A549 (cell line): ENCODE results near the gene POU4F2. TPM values are rescaled to one million over a fixed set of nuclear protein-coding genes. Genes with fewer than 3 reads are reported as not detected.

Experiments
- ATAC-seq, 2 experiments: fragments of 200-7000 bp in 1 of 2; fragments of >200 bp in 1 of 2; cut with Nextera tagmentation in 1 of 2; cut with Tn5 transposase in 1 of 2; 3 replicates each; pipeline versions ENCODE4 v1.8.0 to v1.9.1; 2018 to 2020; ENCODE audit warnings: mild to moderate bottlenecking in 1 of 2, moderate library complexity in 1 of 2
- CTCF ChIA-PET: fragments of 300-600 bp; sonication (Branson Sonifier 250); formaldehyde crosslinking; extraction: SDS; loops from one replicate; lab custom pipeline; 2021; ENCODE audit warnings: antibody characterized with exemption, inconsistent platforms; lab: Yijun Ruan, JAX
- POLR2A ChIA-PET: fragments of 350-600 bp; formaldehyde crosslinking; extraction: SDS; loops from one replicate; lab custom pipeline; 2021; ENCODE audit warnings: antibody characterized with exemption, inconsistent platforms; lab: Yijun Ruan, JAX
- DNase-seq, 2 experiments: peaks; one replicate each; pipeline versions ENCODE4 v3.0.0 to v3.0.0-alpha.2; 2011 to 2016; ENCODE audit warnings: low read depth in 1 of 2, low spot score in 1 of 2
- FAIRE-seq: peaks from 2 replicates; lab custom pipeline; 2011; peaks lifted over from hg19 to GRCh38; lab: Jason Lieb, UNC
- H3K27ac ChIP-seq, 2 experiments: fragments of >200 bp; sonication (Bioruptor Twin); formaldehyde crosslinking; 3 replicates each; pipeline ENCODE4 v1.5.1; 2016 to 2017
- H3K4me1 ChIP-seq: fragments of >200 bp; sonication (Bioruptor Twin); formaldehyde crosslinking; 3 replicates; pipeline ENCODE4 v1.6.1; 2016
- H3K4me2 ChIP-seq: fragments of >200 bp; sonication (Bioruptor Twin); formaldehyde crosslinking; 3 replicates; pipeline ENCODE4 v1.6.1; 2016
- H3K4me3 ChIP-seq: fragments of >200 bp; sonication (Bioruptor Twin); formaldehyde crosslinking; 3 replicates; pipeline ENCODE4 v1.5.1; 2016
- H3K9me3 ChIP-seq: fragments of >200 bp; sonication (Bioruptor Twin); formaldehyde crosslinking; 3 replicates; pipeline ENCODE4 v1.6.1; 2016
- CBX2 ChIP-seq: fragments of 200-600 bp; sonication (generic); IDR thresholded peaks from 2 replicates; pipeline ENCODE4 v1.6.1; 2016; ENCODE audit warnings: low read depth, mild to moderate bottlenecking, borderline replicate concordance
- CEBPB ChIP-seq, 2 experiments: fragments of >200 bp in 1 of 2; sonication (Bioruptor Twin) in 1 of 2; formaldehyde crosslinking in 1 of 2; IDR thresholded peaks; 2 replicates each; pipeline ENCODE4 v1.6.1; 2012 to 2016
- CTCF ChIP-seq: fragments of >200 bp; sonication (Bioruptor Twin); formaldehyde crosslinking; IDR thresholded peaks from 3 replicates; pipeline ENCODE4 v1.5.1; 2016
- E2F6 ChIP-seq: IDR thresholded peaks from 2 replicates; pipeline ENCODE4 v1.6.1; 2012; ENCODE audit warnings: low read depth, borderline replicate concordance
- EP300 ChIP-seq, 2 experiments: fragments of >200 bp; sonication (Bioruptor Twin); formaldehyde crosslinking; IDR thresholded peaks; 2 replicates in 1 of 2; 3 replicates in 1 of 2; pipeline ENCODE4 v1.6.1; 2016 to 2017
- ESRRA ChIP-seq: fragments of 150-350 bp; IDR thresholded peaks from 2 replicates; pipeline ENCODE4 v1.6.1; 2014; ENCODE audit warnings: mild to moderate bottlenecking, low read length, borderline replicate concordance
- FOSL2 ChIP-seq, 2 experiments: fragments of 450-650 bp in 1 of 2; fragments of >200 bp in 1 of 2; sonication (Bioruptor Twin) in 1 of 2; formaldehyde crosslinking; IDR thresholded peaks; 2 replicates each; pipeline versions ENCODE4 v1.5.0 to v1.6.1; 2016 to 2020; ENCODE audit warnings: mild to moderate bottlenecking in 1 of 2, moderate library complexity in 1 of 2
- FOXS1 ChIP-seq: fragments of 250-450 bp; sonication (Bioruptor Pico); IDR thresholded peaks from 2 replicates; pipeline ENCODE4 v1.5.0; 2020; ENCODE audit warnings: mild to moderate bottlenecking, moderate library complexity
- HES2 ChIP-seq: fragments of >200 bp; sonication (Bioruptor Twin); formaldehyde crosslinking; IDR thresholded peaks from 2 replicates; pipeline ENCODE4 v1.6.1; 2016
- HEYL ChIP-seq: fragments of 250-450 bp; sonication (Bioruptor Pico); IDR thresholded peaks from 2 replicates; pipeline ENCODE4 v1.8.0; 2021; ENCODE audit warnings: mild to moderate bottlenecking, moderate library complexity
- JUNB ChIP-seq: fragments of >200 bp; sonication (Bioruptor Twin); formaldehyde crosslinking; IDR thresholded peaks from 2 replicates; pipeline ENCODE4 v1.6.1; 2016
- KDM1A ChIP-seq: fragments of 200-600 bp; sonication (generic); IDR thresholded peaks from 2 replicates; pipeline ENCODE4 v1.6.1; 2016; ENCODE audit warnings: low read depth, mild to moderate bottlenecking
- KDM5A ChIP-seq: fragments of 200-600 bp; sonication (generic); IDR thresholded peaks from 2 replicates; pipeline ENCODE4 v1.6.1; 2016; ENCODE audit warnings: antibody characterized with exemption, mild to moderate bottlenecking
- MAX ChIP-seq: IDR thresholded peaks from 2 replicates; pipeline ENCODE4 v1.6.1; 2012
- MAZ ChIP-seq: fragments of 150-350 bp; IDR thresholded peaks from 2 replicates; pipeline ENCODE4 v1.6.1; 2014; ENCODE audit warnings: antibody characterized with exemption, low read depth, low read length, borderline replicate concordance
- MYC ChIP-seq: IDR thresholded peaks from 2 replicates; pipeline ENCODE4 v1.6.1; 2012; ENCODE audit warnings: mild to moderate bottlenecking, inconsistent platforms, low read length, improper control_type of control experiment, borderline replicate concordance
- NR3C1 ChIP-seq: fragments of >200 bp; sonication (Bioruptor Twin); formaldehyde crosslinking; IDR thresholded peaks from 3 replicates; pipeline ENCODE4 v1.6.1; 2017
- PBX3 ChIP-seq: IDR thresholded peaks from 2 replicates; pipeline ENCODE4 v1.6.1; 2012
- POLR2A ChIP-seq: IDR thresholded peaks from 2 replicates; pipeline ENCODE4 v1.6.1; 2012; ENCODE audit warnings: mild to moderate bottlenecking, low read length
- POLR2AphosphoS2 ChIP-seq: conservative IDR thresholded peaks from 2 replicates; pipeline ENCODE4 v1.6.1; 2012; ENCODE audit warnings: low read length, improper control_type of control experiment, inconsistent platforms
- RAD21 ChIP-seq, 2 experiments: fragments of >200 bp in 1 of 2; sonication (Bioruptor Twin) in 1 of 2; formaldehyde crosslinking in 1 of 2; IDR thresholded peaks in 1 of 2; conservative IDR thresholded peaks in 1 of 2; 2 replicates in 1 of 2; 3 replicates in 1 of 2; pipeline ENCODE4 v1.6.1; 2012 to 2018; ENCODE audit warnings: inconsistent platforms in 1 of 2
- RFX5 ChIP-seq: fragments of 450-650 bp; IDR thresholded peaks from 2 replicates; pipeline ENCODE4 v1.7.1; 2014; ENCODE audit warnings: antibody characterized with exemption, mild to moderate bottlenecking, moderate library complexity
- RNF2 ChIP-seq: fragments of 200-600 bp; sonication (generic); IDR thresholded peaks from 2 replicates; pipeline ENCODE4 v1.6.1; 2016; ENCODE audit warnings: low read depth, mild to moderate bottlenecking, antibody characterized with exemption, moderate library complexity, borderline replicate concordance
- SREBF2 ChIP-seq: fragments of 450-650 bp; IDR thresholded peaks from 2 replicates; pipeline ENCODE4 v1.6.1; 2014; ENCODE audit warnings: mild to moderate bottlenecking, moderate library complexity
- TFCP2L1 ChIP-seq: fragments of 250-450 bp; sonication (Bioruptor Pico); IDR thresholded peaks from 2 replicates; pipeline ENCODE4 v1.5.0; 2021; ENCODE audit warnings: mild to moderate bottlenecking
- ZC3H11A ChIP-seq: fragments of 450-650 bp; IDR thresholded peaks from 2 replicates; pipeline ENCODE4 v1.6.1; 2014; ENCODE audit warnings: antibody characterized with exemption, mild to moderate bottlenecking
- WGBS: methylation state at CpG from one replicate; pipeline ENCODE4 v1.1.6; 2017; ENCODE audit errors: missing lambda C conversion rate; 5-methylcytosine and 5-hydroxymethylcytosine counted together
- polyA minus RNA-seq: library from RNA; depleted of rRNA, polyadenylated mRNA; stranded (reverse); fragments of >200 nt; gene quantifications from 2 replicates; pipeline ENCODE4 v1.2.3, GENCODE V29; 2011; rRNA and poly(A)+ RNA removed
- polyA plus RNA-seq, 4 experiments: library from polyadenylated mRNA; depleted of rRNA in 3 of 4; stranded (reverse); fragments of >200 nt; fragmentation: RNase III in 1 of 4; extraction: RNeasy Plus Mini Kit Qiagen cat#74134 plus additional on column Dnase treatment in 1 of 4; gene quantifications; 2 replicates in 3 of 4; 3 replicates in 1 of 4; pipeline ENCODE4 v1.2.3, GENCODE V29; 2011 to 2017
- TF ChIP-seq, protein P1 (sequence below): fragments of 250-450 bp; sonication (Bioruptor Pico); IDR thresholded peaks from 2 replicates; pipeline ENCODE4 v1.5.0; 2020; ENCODE audit warnings: low read depth, mild to moderate bottlenecking, moderate library complexity

The POU4F2 gene
- polyA plus RNA-seq (2011; rRNA removed) (not detected in 2 replicates), polyA plus RNA-seq (2017; fragmentation: RNase III; extraction: RNeasy Plus Mini Kit Qiagen cat#74134 plus additional on column Dnase treatment) (not detected in 3 replicates), polyA minus RNA-seq (not detected in 2 replicates)
- not detected in 2 replicates for polyA plus RNA-seq (2012; cell fraction: cytosol; rRNA removed)
- not detected in 2 replicates for polyA plus RNA-seq (2012; cell fraction: nucleus; rRNA removed)

DNA sequence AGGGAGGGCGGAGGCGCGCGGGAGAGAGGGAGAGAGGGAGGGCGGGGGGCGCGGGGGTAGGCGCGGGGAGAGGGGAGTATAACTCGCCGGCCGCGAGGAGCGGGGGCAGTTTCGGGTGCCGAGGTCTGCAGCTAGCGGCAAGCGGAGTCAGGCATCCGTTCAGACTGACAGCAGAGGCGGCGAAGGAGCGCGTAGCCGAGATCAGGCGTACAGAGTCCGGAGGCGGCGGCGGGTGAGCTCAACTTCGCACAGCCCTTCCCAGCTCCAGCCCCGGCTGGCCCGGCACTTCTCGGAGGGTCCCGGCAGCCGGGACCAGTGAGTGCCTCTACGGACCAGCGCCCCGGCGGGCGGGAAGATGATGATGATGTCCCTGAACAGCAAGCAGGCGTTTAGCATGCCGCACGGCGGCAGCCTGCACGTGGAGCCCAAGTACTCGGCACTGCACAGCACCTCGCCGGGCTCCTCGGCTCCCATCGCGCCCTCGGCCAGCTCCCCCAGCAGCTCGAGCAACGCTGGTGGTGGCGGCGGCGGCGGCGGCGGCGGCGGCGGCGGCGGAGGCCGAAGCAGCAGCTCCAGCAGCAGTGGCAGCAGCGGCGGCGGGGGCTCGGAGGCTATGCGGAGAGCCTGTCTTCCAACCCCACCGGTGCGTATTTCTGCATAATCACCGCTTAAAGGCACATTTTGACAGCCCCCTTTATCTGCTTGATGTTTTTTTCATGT, at the start of gene POU4F2:
TSS of gene POU4F2 (plus strand) at position 108 of the 720 bp plus-strand sequence. CDS start at position 356, 248 bp downstream.
- 61% methylated on average over 17 of the region's 74 CpGs for WGBS
- POLR2A ChIA-PET: no interaction called here
- TF ChIP-seq, protein P1, sequence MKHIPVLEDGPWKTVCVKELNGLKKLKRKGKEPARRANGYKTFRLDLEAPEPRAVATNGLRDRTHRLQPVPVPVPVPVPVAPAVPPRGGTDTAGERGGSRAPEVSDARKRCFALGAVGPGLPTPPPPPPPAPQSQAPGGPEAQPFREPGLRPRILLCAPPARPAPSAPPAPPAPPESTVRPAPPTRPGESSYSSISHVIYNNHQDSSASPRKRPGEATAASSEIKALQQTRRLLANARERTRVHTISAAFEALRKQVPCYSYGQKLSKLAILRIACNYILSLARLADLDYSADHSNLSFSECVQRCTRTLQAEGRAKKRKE (CRISPR knock-in tag): no peak
- TF ChIP-seq FOSL2 (IDR thresholded peaks at IDR 0.05) (no peak), FOSL2 (CRISPR knock-in tag; IDR thresholded peaks at IDR 0.05) (no peak), JUNB (no peak), POLR2AphosphoS2 (no peak), NR3C1 (no peak), HEYL (CRISPR knock-in tag) (no peak), SREBF2 (no peak), CTCF (no peak), ESRRA (no peak), HES2 (no peak), POLR2A (no peak), RAD21 (conservative IDR thresholded peaks at IDR 0.05 in 1 of 2, IDR thresholded peaks at IDR 0.05 in 1 of 2) (no peak), PBX3 (no peak), E2F6 (no peak), CEBPB (IDR thresholded peaks at IDR 0.05) (no peak), KDM1A (no peak), ZC3H11A (no peak), TFCP2L1 (CRISPR knock-in tag) (no peak), MAX (no peak)
- TF ChIP-seq, all 56 proteins: peak for 0
- no peak for FAIRE-seq
- no peak for DNase-seq
- Histone ChIP-seq H3K27ac (no peak within 1 kb of the TSS), H3K4me3 (no peak within 1 kb of the TSS), H3K4me1 (no peaks in the 10 kb centered on the region), H3K4me2 (peak within 1 kb of the TSS; percentile 42; the same call in 2 of the 3 replicates), H3K9me3 (no peaks in the 10 kb centered on the region)
- CTCF ChIA-PET: no interaction called here
- peak in 1 of 2 experiments; percentile 65; a peak in 3 of 6 replicates for ATAC-seq

- ChIA-PET POLR2A (no interaction called here), CTCF (no interaction called here)
- no peak for DNase-seq
- no peak overlapping the region for H3K27ac ChIP-seq
- WGBS: 2% methylated on average over 3 of the region's 3 CpGs
- no peaks in the 10 kb centered on the region for H3K4me1 ChIP-seq
- H3K4me3 ChIP-seq: no peak overlapping the region
- H3K9me3 ChIP-seq: no peaks in the 10 kb centered on the region
- no peak overlapping the region for H3K4me2 ChIP-seq
- no peak for FAIRE-seq
- ATAC-seq: no peak
- TF ChIP-seq MAZ (no peak), CEBPB (IDR thresholded peaks at IDR 0.05) (no peak), RNF2 (no peak), KDM5A (no peak), PBX3 (no peak), HES2 (no peak), FOXS1 (CRISPR knock-in tag) (no peak), CTCF (no peak), CBX2 (no peak), MYC (no peak), RFX5 (no peak), EP300 (IDR thresholded peaks at IDR 0.05) (no peak)
These were observed 47.9 kb upstream of the POU4F2 start for GRCh38 chr4:146590801-146591200.
